DMS114 treated with DMSO at 0.1 percent for 48 hours (cell line): ENCODE data around the gene CTNNBIP1.
"Not testable (repeated sequence)": the region's sequence is repeated elsewhere in the genome, so short reads cannot be mapped to it uniquely, and the experiment has no call there.

Source experiments
- DNase-seq: peaks from one replicate; lab custom pipeline; 2025; ENCODE audit not compliant: unreplicated experiment; lab: John Stamatoyannopoulos, UW

CTNNBIP1 gene

DNA sequence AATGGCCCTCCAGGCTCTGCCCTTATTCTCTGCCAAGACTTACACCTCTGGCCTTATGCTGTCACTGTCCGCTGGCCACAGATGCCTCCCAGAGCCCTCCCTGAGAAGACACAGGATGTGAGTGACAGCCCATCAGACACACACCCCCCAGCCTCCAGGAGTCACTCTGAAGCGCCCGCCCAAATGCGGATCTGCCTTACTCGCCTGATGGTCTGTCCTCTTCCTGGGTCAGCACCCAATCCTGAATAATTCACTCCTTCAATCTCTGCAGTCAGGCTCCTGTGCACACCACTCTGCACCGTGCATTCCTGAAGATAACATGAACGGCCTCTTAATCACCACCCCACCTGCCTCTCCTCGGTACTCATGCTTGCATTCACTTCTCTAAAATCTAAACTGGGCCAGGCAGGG, 101.0 kb downstream of the CTNNBIP1 start:
- DNase-seq: no peak

DNA sequence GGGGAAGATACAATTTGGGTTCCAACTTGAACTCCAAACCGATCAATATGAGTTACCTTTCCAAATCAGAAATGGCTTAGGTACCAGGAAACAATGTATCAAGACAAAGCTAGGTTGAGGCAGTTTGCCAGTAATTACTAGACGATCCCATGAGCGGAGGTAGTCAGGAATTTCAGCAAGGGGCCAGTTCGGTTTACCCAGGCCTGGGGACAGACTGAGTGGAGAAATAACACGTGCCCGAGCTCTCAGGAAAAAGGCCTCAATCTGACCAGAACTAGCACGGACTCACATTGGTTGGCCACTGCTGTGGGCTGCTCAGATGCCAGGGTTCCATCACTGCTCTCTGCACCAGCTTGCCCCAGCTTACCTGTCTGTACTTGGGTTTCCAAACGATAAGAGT, 101.6 kb downstream of the CTNNBIP1 start:
- DNase-seq: no peak

DNA sequence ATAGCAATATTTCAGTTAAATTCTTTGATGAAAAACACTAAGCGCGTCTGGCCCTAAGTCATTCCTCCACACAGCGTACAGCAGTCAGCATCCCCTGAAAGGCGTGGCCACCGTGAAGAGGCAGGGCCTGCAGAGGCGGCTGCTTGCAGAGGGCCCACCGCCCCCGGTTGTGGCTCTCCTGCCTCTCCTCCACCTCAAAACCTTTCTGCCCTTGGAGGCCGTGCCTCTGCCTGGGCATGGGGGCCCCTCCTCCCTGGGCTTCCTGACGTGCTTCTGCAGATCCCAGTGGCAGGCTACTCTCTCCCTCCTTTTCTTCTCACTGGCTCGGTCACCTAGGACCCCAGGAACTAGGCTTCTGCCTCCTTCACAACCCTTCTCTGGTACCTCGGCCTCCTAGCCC, 102.5 kb downstream of the CTNNBIP1 start:
- no peak for DNase-seq

DNA sequence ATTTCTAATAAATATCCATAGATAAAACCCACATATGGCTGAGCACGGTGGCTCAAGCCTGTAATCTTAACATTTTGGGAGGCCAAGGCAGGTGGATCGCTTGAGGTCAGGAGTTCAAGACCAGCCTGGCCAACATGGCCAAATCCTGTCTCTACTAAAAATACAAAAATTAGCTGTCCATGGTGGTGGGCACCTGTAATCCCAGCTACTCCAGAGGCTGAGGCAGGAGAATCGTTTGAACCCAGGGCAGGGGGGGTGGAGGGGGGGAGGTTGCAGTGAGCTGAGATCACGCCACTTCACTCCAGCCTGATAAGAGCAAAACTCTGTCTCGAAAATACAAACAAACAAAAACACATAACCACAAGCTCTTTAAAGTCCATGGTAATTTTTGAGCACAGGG, 104.1 kb downstream of the CTNNBIP1 start:
- DNase-seq: not testable (repeated sequence)

DNA sequence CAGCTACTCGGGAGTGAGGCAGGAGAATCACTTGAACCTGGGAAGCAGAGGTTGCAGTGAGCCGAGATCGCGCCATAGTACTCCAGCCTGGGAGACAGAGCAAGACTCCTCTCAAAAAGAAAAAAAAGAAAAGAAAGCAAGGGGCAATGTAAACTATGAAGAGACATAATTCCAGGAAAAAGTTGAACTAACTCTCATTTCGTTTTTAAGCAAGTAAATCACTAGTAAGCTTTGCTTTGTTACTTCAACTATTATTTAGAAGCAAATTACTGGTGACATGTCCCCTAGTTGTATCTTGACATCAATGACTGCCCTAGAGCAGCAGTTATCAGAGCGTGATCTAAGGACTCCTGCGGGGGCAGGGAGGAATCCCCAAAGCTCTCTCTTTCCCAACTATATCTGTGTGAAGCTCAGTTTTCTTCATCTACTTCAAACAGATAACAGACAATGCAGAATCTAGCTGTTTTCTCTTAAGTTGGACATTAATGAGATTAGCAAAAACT, 105.0 kb downstream of the CTNNBIP1 start:
- no peak for DNase-seq

DNA sequence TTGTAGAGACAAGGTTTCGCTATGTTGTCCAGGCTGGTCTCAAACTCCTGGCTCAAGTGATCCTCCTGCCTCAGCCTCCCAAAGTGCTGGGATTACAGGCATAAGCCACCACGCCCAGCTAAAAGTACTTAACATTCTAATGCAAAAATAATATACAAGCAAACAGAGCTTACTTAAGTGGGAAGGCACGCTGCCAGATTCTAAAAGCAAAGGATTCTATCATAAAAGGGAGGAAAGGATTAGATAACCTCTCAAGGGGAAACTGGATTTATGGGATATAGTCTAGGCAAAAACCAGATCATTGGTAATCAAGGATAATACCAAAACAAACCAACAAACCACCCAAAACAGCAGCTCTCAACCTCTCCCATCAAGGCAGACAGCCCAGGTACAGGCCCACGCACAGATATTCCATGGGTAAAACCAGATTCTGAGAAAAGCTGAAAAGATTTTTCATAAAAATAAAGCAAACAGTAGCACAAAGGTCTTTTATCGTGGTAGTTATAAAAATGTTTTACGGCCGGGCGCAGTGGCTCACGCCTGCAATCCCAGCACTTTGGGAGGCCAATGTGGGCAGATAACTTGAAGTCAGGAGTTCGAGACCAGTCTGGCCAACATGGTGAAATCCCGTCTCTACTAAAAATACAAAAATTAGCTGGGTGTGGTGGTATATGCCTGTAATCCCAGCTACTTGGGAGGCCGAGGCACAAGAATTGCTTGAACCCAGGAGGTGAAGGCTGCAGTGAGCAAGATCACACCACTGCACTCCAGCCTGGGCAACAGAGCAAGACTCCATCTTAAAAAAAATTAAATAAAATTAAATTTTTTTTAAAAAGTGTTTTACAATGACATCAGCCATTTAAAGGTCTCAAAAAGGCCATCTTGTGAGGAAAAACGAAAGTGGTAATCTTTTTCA, 106.8 kb downstream of the CTNNBIP1 start:
- not testable (repeated sequence) for DNase-seq

DNA sequence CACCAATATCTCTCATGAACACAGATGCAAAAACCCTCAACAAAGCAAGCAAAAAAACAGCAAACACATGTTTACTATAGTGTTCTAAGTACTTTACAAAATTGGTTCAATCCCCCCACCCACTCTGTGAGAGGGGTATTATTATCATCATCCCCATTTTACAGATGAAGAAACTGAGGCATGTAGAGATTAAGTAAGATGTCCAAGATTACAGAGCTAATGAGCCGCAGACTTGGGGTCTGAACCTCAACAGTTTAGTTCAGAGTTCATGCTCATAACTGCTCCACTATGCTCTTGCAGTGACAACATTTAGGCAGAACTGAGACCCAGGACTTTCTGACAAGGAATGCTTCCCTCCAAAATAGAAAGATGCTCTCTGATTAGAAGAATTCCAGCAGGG, 108.2 kb downstream of the CTNNBIP1 start:
- no peak for DNase-seq
